Endothelial cell (in vitro differentiated cells): ENCODE measurements around the gene ATP5F1B. TPM values are rescaled to one million over a fixed set of nuclear protein-coding genes. Genes with fewer than 3 reads are reported as not detected.

ENCODE experiments used
- DNase-seq: peaks from one replicate; pipeline ENCODE4 v3.0.0; 2021; ENCODE audit warnings: low spot score
- H3K27ac Mint-ChIP-seq: one replicate; pipeline ENCODE4 v1.8.0; 2021; ENCODE audit warnings: mixed read lengths, inconsistent platforms; ENCODE audit not compliant: unreplicated experiment
- H3K27me3 Mint-ChIP-seq: one replicate; pipeline ENCODE4 v1.8.0; 2021; ENCODE audit warnings: mild to moderate bottlenecking, moderate library complexity, mixed read lengths, inconsistent platforms; ENCODE audit not compliant: unreplicated experiment
- H3K36me3 Mint-ChIP-seq: one replicate; pipeline ENCODE4 v1.8.0; 2021; ENCODE audit warnings: mild to moderate bottlenecking, low read depth, mixed read lengths, inconsistent platforms; ENCODE audit not compliant: unreplicated experiment
- H3K4me1 Mint-ChIP-seq: one replicate; pipeline ENCODE4 v1.8.0; 2021; ENCODE audit warnings: mild to moderate bottlenecking, mixed read lengths, inconsistent platforms; ENCODE audit not compliant: unreplicated experiment
- H3K4me3 Mint-ChIP-seq: one replicate; pipeline ENCODE4 v1.8.0; 2021; ENCODE audit warnings: mild to moderate bottlenecking, mixed read lengths, inconsistent platforms; ENCODE audit not compliant: unreplicated experiment
- H3K9me3 Mint-ChIP-seq: one replicate; pipeline ENCODE4 v1.8.0; 2021; ENCODE audit warnings: mixed read lengths, inconsistent platforms; ENCODE audit not compliant: unreplicated experiment
- CTCF ChIP-seq: fragments of 200-600 bp; sonication (generic); IDR thresholded peaks from one replicate; pipeline ENCODE4 v1.5.0; 2021; ENCODE audit warnings: antibody characterized with exemption; ENCODE audit not compliant: unreplicated experiment
- total RNA-seq: library from RNA; stranded (reverse); fragmentation: NEBNext Ultra II Directional; extraction: Animal tissue kit (Norgen Biotek cat#: 25700); gene quantifications from one replicate; pipeline ENCODE4 v1.2.1, GENCODE V29; 2021; ENCODE audit not compliant: unreplicated experiment

ATP5F1B gene
- total RNA-seq, 1 donor from 2014 or later: 519 TPM

- DNase-seq: no peak
- H3K4me3 Mint-ChIP-seq: no peak overlapping the region
- no peaks in the 10 kb centered on the region for H3K27me3 Mint-ChIP-seq
- no peaks in the 10 kb centered on the region for H3K9me3 Mint-ChIP-seq
- H3K36me3 Mint-ChIP-seq: peaks cover 13% of the 10 kb centered on the region
- no peak for TF ChIP-seq CTCF
- peaks cover under 1% of the 10 kb centered on the region for H3K4me1 Mint-ChIP-seq
- no peak overlapping the region for H3K27ac Mint-ChIP-seq
Observed at GRCh38 chr12:56678852-56679251, 33.1 kb upstream of the ATP5F1B start.

GRCh38 chr12:56677680-56678079 is 31.9 kb upstream of the ATP5F1B start:
- no peak for TF ChIP-seq CTCF
- DNase-seq: no peak
- no peak overlapping the region for H3K4me3 Mint-ChIP-seq
- peaks cover 16% of the 10 kb centered on the region for H3K36me3 Mint-ChIP-seq
- no peaks in the 10 kb centered on the region for H3K27me3 Mint-ChIP-seq
- H3K9me3 Mint-ChIP-seq: no peaks in the 10 kb centered on the region
- no peaks in the 10 kb centered on the region for H3K4me1 Mint-ChIP-seq
- no peak overlapping the region for H3K27ac Mint-ChIP-seq

GRCh38 chr12:56676851-56677580 is 31.2 kb upstream of the ATP5F1B start:
- Mint-ChIP-seq H3K9me3 (no peaks in the 10 kb centered on the region), H3K4me1 (no peaks in the 10 kb centered on the region), H3K27me3 (no peaks in the 10 kb centered on the region), H3K4me3 (no peak overlapping the region), H3K27ac (no peak overlapping the region), H3K36me3 (peaks cover 15% of the 10 kb centered on the region)
- no peak for TF ChIP-seq CTCF
- DNase-seq: no peak

- H3K27ac Mint-ChIP-seq: no peak overlapping the region
- H3K4me3 Mint-ChIP-seq: no peak overlapping the region
- no peaks in the 10 kb centered on the region for H3K27me3 Mint-ChIP-seq
- H3K4me1 Mint-ChIP-seq: no peaks in the 10 kb centered on the region
- DNase-seq: no peak
- peaks cover 26% of the 10 kb centered on the region for H3K36me3 Mint-ChIP-seq
- H3K9me3 Mint-ChIP-seq: no peaks in the 10 kb centered on the region
- TF ChIP-seq CTCF: no peak
Observed at GRCh38 chr12:56671608-56672007, 25.8 kb upstream of the ATP5F1B start.

GRCh38 chr12:56670836-56671235 is 25.1 kb upstream of the ATP5F1B start:
- Mint-ChIP-seq H3K36me3 (peaks cover 32% of the 10 kb centered on the region), H3K27ac (no peak overlapping the region), H3K4me1 (no peaks in the 10 kb centered on the region), H3K27me3 (no peaks in the 10 kb centered on the region), H3K9me3 (no peaks in the 10 kb centered on the region), H3K4me3 (no peak overlapping the region)
- TF ChIP-seq CTCF: no peak
- no peak for DNase-seq
